ENCODE measurements around the gene SACS.

- no peak for TF ChIP-seq POLR2A (IDR thresholded peaks at IDR 0.05)
- TF ChIP-seq, protein P1, sequence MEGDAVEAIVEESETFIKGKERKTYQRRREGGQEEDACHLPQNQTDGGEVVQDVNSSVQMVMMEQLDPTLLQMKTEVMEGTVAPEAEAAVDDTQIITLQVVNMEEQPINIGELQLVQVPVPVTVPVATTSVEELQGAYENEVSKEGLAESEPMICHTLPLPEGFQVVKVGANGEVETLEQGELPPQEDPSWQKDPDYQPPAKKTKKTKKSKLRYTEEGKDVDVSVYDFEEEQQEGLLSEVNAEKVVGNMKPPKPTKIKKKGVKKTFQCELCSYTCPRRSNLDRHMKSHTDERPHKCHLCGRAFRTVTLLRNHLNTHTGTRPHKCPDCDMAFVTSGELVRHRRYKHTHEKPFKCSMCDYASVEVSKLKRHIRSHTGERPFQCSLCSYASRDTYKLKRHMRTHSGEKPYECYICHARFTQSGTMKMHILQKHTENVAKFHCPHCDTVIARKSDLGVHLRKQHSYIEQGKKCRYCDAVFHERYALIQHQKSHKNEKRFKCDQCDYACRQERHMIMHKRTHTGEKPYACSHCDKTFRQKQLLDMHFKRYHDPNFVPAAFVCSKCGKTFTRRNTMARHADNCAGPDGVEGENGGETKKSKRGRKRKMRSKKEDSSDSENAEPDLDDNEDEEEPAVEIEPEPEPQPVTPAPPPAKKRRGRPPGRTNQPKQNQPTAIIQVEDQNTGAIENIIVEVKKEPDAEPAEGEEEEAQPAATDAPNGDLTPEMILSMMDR (IDR thresholded peaks at IDR 0.05): no peak
These were observed 5.5 kb downstream of the SACS start for GRCh38 chr13:23427881-23428528.
